ENCODE results near the gene ZNF708. TPM values are rescaled to one million over a fixed set of nuclear protein-coding genes. Genes with fewer than 3 reads are reported as not detected.

Gene ZNF708
- total and polyA plus RNA-seq, 2 of the 8 experiments (the other 6 are each of a cell fraction or from before 2014, with no cell fraction given) = 4.1 to 40.0 TPM

DNA sequence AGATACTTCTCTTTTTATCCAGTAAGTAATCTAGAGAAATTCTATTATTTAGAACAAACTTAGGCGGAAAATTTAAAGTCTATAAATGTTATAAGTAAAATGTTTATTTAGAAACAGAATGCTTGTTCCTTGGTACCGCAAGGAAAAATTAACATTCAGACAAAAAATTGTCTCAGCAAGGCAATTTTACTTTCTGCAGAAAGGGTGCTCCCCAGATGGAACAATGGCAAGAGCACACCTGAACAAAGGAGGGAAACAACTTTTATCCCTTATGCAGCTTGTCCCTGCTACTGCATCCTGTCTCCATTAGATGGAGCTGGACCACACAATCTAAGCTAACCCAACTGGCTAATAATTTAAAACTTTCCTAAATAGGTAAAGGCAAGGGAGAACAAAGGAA, 6.5 kb upstream of the ZNF708 start:
- no peak for DNase-seq (ENCODE audit: low read depth in 1 of 2, low spot score in 2 of 2)
- Histone ChIP-seq H2BK120ac (replicated peaks; ENCODE audit: low read depth, low read length) (no peak overlapping the region), H2BK12ac (ENCODE audit: low read depth, low read length) (no peak overlapping the region), H4K91ac (replicated peaks; ENCODE audit: insufficient read length, low read length) (no peak overlapping the region), H3K79me1 (ENCODE audit: low read depth, low read length) (no peaks in the 10 kb centered on the region), H3K4me2 (ENCODE audit: insufficient read depth in 1 of 2, low read depth in 2 of 2, low read length in 2 of 2) (no peak overlapping the region), H3K9me3 (ENCODE audit: insufficient read depth in 2 of 2, low read depth in 1 of 2, low read length in 1 of 2) (peaks cover 14 to 16% of the 10 kb centered on the region in 2 experiments), H4K5ac (ENCODE audit: insufficient read length, low read depth, low read length) (no peak overlapping the region), H3K4me3 (ENCODE audit: extremely low read depth in 1 of 4, insufficient read depth in 2 of 4, low read depth in 3 of 4, low read length in 4 of 4) (no peak overlapping the region), H2BK5ac (ENCODE audit: low read depth, low read length) (no peak overlapping the region), H3K56ac (replicated peaks; ENCODE audit: insufficient read length, low read depth, low read length) (no peak overlapping the region), H3K9ac (replicated peaks in 1 of 4; ENCODE audit: extremely low read depth in 1 of 4, low read depth in 3 of 4, low read length in 3 of 4) (no peak overlapping the region), H3K4ac (replicated peaks; ENCODE audit: insufficient read length, low read depth, low read length) (no peak overlapping the region), H3K36me3 (ENCODE audit: control insufficient read depth in 2 of 4, insufficient read depth in 4 of 4, low read length in 3 of 4) (no peaks in the 10 kb centered on the region; a peak in 1 of 8 replicates), H3K23me2 (ENCODE audit: low read depth, low read length) (no peaks in the 10 kb centered on the region), H3K27me3 (replicated peaks in 1 of 4; ENCODE audit: control insufficient read depth in 3 of 4, extremely low read depth in 1 of 4, insufficient read depth in 3 of 4, low read length in 3 of 4) (no peaks in the 10 kb centered on the region), H3K18ac (ENCODE audit: extremely low read depth, low read length) (no peak overlapping the region), H4K20me1 (replicated peaks in 1 of 2; ENCODE audit: control insufficient read depth in 1 of 2, insufficient read depth in 2 of 2, low read length in 2 of 2) (no peaks in the 10 kb centered on the region), H4K8ac (ENCODE audit: extremely low read depth, insufficient read depth, low read length) (no peak overlapping the region), H3K14ac (ENCODE audit: insufficient read length) (no peak overlapping the region), H3K4me1 (replicated peaks in 1 of 4; ENCODE audit: control insufficient read depth in 3 of 4, insufficient read depth in 4 of 4, low read length in 3 of 4) (no peaks in the 10 kb centered on the region), H3K79me2 (ENCODE audit: control insufficient read depth in 1 of 2, insufficient read depth in 2 of 2, low read length in 2 of 2) (no peaks in the 10 kb centered on the region), H3K27ac (ENCODE audit: low read depth, low read length) (no peak overlapping the region), H2AFZ (ENCODE audit: low read length) (no peak overlapping the region), H2BK20ac (ENCODE audit: low read length) (no peak overlapping the region), H2BK15ac (ENCODE audit: low read length) (no peak overlapping the region), H3K23ac (ENCODE audit: insufficient read length) (no peak overlapping the region), H2AK5ac (ENCODE audit: low read depth, low read length) (no peak overlapping the region)
- ChIA-PET POLR2A (ENCODE audit: partially characterized antibody) (no interaction called here), CTCF (ENCODE audit: partially characterized antibody) (interaction anchor here (0.5 to 1.2 kb wide), 2 partner anchors 57 to 99 kb away, joined by 3 read pairs; no protein-coding TSS in a partner anchor)
- no peak for FAIRE-seq
- 74% methylated on average over 2 of the region's 2 CpGs; no CpG with 5 or more reads in 1 of the 2 experiments for WGBS, 2 experiments (ENCODE audit: extremely low coverage in 1 of 2, insufficient coverage in 1 of 2, insufficient read length in 1 of 2, insufficient replicate concordance in 2 of 2, low coverage in 1 of 2, low lambda C conversion rate in 2 of 2, missing lambda C conversion rate in 1 of 2)
- TF ChIP-seq GABPA (IDR thresholded peaks at IDR 0.05; ENCODE audit: borderline replicate concordance, insufficient read depth, low read length) (no peak), KDM5A (IDR thresholded peaks at IDR 0.05; ENCODE audit: low read length) (no peak), TEAD4 (IDR thresholded peaks at IDR 0.05; ENCODE audit: low read depth, low read length) (no peak), TAF1 (IDR thresholded peaks at IDR 0.05; ENCODE audit: low read depth, low read length) (no peak), KDM4A (IDR thresholded peaks at IDR 0.05; ENCODE audit: low read depth, low read length, severe bottlenecking) (no peak), CHD1 (IDR thresholded peaks at IDR 0.05; ENCODE audit: low read depth, low read length) (no peak), NRF1 (IDR thresholded peaks at IDR 0.05; ENCODE audit: low read depth, low read length) (no peak), RBBP5 (IDR thresholded peaks at IDR 0.05; ENCODE audit: borderline replicate concordance, low read depth, low read length) (no peak), RAD21 (IDR thresholded peaks at IDR 0.05 in 1 of 2, conservative IDR thresholded peaks at IDR 0.05 in 1 of 2; ENCODE audit: low read depth in 2 of 2, low read length in 2 of 2) (peak; percentile 30 to 38; a peak in 3 of 4 replicates), JUN (IDR thresholded peaks at IDR 0.05; ENCODE audit: low read depth, low read length) (no peak)
- TF ChIP-seq, protein P1, sequence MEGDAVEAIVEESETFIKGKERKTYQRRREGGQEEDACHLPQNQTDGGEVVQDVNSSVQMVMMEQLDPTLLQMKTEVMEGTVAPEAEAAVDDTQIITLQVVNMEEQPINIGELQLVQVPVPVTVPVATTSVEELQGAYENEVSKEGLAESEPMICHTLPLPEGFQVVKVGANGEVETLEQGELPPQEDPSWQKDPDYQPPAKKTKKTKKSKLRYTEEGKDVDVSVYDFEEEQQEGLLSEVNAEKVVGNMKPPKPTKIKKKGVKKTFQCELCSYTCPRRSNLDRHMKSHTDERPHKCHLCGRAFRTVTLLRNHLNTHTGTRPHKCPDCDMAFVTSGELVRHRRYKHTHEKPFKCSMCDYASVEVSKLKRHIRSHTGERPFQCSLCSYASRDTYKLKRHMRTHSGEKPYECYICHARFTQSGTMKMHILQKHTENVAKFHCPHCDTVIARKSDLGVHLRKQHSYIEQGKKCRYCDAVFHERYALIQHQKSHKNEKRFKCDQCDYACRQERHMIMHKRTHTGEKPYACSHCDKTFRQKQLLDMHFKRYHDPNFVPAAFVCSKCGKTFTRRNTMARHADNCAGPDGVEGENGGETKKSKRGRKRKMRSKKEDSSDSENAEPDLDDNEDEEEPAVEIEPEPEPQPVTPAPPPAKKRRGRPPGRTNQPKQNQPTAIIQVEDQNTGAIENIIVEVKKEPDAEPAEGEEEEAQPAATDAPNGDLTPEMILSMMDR (IDR thresholded peaks at IDR 0.05; ENCODE audit: control extremely low read depth in 1 of 3, insufficient read depth in 1 of 3, low read depth in 1 of 3, low read length in 3 of 3) = peak in 1 of 3 experiments; percentile 41; a peak in 2 of 4 replicates
